ENCODE results near the gene MB21D2.
A peak's percentile ranks its signal among the peaks of the same experiment; 100 is the strongest.

MB21D2 gene

GRCh38 chr3:192830291-192831110, 87.2 kb downstream of the MB21D2 start:
- no peak for DNase-seq

- no peak for DNase-seq
These were observed 89.6 kb downstream of the MB21D2 start for GRCh38 chr3:192827863-192828594.

- no peak for DNase-seq
These were observed 90.4 kb downstream of the MB21D2 start for GRCh38 chr3:192827208-192827607.

GRCh38 chr3:192826214-192827006, 91.2 kb downstream of the MB21D2 start:
- no peak for DNase-seq

- peak; percentile 85 for DNase-seq
These were observed 91.9 kb downstream of the MB21D2 start for GRCh38 chr3:192825657-192826200.

- DNase-seq, result no peak
These were observed 92.4 kb downstream of the MB21D2 start for GRCh38 chr3:192825216-192825615.

- no peak for DNase-seq
These were observed 93.3 kb downstream of the MB21D2 start for GRCh38 chr3:192824313-192824712.

GRCh38 chr3:192821161-192821560, 96.5 kb downstream of the MB21D2 start:
- no peak for DNase-seq

GRCh38 chr3:192820161-192820560, 97.5 kb downstream of the MB21D2 start:
- DNase-seq, result no peak

- DNase-seq, result peak; percentile 85
These were observed 98.6 kb downstream of the MB21D2 start for GRCh38 chr3:192819001-192819569.

- no peak for DNase-seq
These were observed 99.5 kb downstream of the MB21D2 start for GRCh38 chr3:192818126-192818525.

- no peak for DNase-seq
These were observed 100.2 kb downstream of the MB21D2 start for GRCh38 chr3:192817506-192817905.

- peak; percentile 91 for DNase-seq
These were observed 100.6 kb downstream of the MB21D2 start for GRCh38 chr3:192817053-192817452.

GRCh38 chr3:192816351-192816750, 101.3 kb downstream of the MB21D2 start:
- peak; percentile 56 for DNase-seq

GRCh38 chr3:192812743-192813383, 104.8 kb downstream of the MB21D2 start:
- DNase-seq, result peak; percentile 54

GRCh38 chr3:192805711-192806110, 111.9 kb downstream of the MB21D2 start:
- DNase-seq, result no peak

- DNase-seq, result no peak
These were observed 113.2 kb downstream of the MB21D2 start for GRCh38 chr3:192804502-192804901.

- DNase-seq, result peak; percentile 21
These were observed 114.4 kb downstream of the MB21D2 start for GRCh38 chr3:192802957-192803899.

GRCh38 chr3:192801985-192802384, 115.7 kb downstream of the MB21D2 start:
- DNase-seq, result no peak

- DNase-seq, result no peak
These were observed 117.9 kb downstream of the MB21D2 start for GRCh38 chr3:192799721-192800120.

- DNase-seq, result no peak
These were observed 122.6 kb downstream of the MB21D2 start for GRCh38 chr3:192795021-192795420.

Data from inflammatory macrophage treated with lipopolysaccharide for 4 hours (primary cell).